GM12873 (cell line): ENCODE data around the gene KLHL34.

Source experiments
- CTCF ChIP-seq: IDR thresholded peaks from 2 replicates; pipeline ENCODE4 v1.5.1; 2012; ENCODE audit warnings: low read depth, mild to moderate bottlenecking, moderate library complexity, low read length, control low read depth; ENCODE audit not compliant: insufficient read depth; ENCODE audit errors: missing control alignments

Gene KLHL34

GRCh38 chrX:21683941-21684340 is 25.8 kb upstream of the KLHL34 start:
- TF ChIP-seq CTCF, result no peak

DNA sequence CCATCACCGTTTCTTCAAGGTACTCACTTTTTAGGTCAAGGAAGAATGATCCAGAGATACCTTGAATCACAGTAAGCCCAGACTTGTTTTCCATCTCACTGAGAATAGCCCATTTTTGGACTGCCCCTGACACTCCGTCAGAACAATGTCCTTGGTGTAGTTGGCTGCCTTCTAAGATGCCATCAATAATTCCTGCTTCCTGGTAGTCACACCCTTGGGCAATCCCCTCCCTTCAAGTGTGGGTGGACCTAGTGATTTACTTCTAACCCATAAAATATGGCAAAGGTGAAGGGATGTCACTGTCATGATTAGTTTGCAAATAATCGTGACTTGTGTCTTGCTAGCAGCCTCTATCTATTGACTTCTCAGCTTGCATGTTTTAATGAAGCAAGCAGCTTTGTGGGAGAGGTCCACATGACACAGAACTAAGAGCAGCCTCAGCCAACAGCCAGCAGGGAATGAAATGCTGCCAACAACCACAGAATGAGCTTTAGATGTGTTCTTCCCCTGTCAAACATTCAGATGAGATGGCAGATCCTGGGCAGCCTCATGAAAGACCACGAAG is 20.0 kb upstream of the KLHL34 start:
- no peak for TF ChIP-seq CTCF

GRCh38 chrX:21675931-21676330 is 17.8 kb upstream of the KLHL34 start:
- TF ChIP-seq CTCF, result no peak

- TF ChIP-seq CTCF, result no peak
Observed at GRCh38 chrX:21674430-21675186, 16.5 kb upstream of the KLHL34 start.

GRCh38 chrX:21666679-21667078 is 8.5 kb upstream of the KLHL34 start:
- TF ChIP-seq CTCF, result no peak

- no peak for TF ChIP-seq CTCF
Observed at GRCh38 chrX:21666252-21666651, 8.1 kb upstream of the KLHL34 start.

DNA sequence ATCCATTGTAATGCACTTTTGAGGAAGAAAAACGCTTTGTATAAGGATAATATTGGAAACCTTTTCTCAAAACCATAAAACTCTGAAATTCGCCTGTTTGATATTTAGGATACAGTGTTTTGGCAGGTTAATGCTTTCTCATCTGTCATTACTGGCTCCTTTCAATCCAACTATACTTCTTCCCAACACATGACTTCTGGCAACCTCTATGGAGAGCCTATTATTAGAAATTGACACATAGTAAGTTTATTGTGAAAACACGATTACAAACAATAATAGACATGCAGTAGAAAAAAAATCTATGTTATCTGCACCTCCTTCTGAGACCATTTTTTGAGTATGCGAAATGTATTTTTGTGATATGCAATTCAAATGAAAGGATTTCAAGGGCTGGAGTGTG is 4.6 kb upstream of the KLHL34 start:
- TF ChIP-seq CTCF, result no peak
